Stimulated activated CD8-positive, alpha-beta memory T cell treated with anti-CD3 and anti-CD28 coated beads, Interleukin-4, amount 100 ng/mL, for 4 hours (primary cell): ENCODE measurements around the gene PDGFRB.

Experiments
- DNase-seq, 2 donors: peaks; one replicate each; pipeline ENCODE4 v3.0.0-alpha.2; 2020; ENCODE audit warnings: low read depth in 2 of 2, low spot score in 1 of 2

Gene PDGFRB

GRCh38 chr5:150155258-150156026 is at the start of gene PDGFRB:
Gene PDGFRB, minus strand, starts transcription at chr5:150155845. Its CDS starts 18,798 bp downstream, at chr5:150137047.
- peak; percentile 17 to 39 for DNase-seq

GRCh38 chr5:150204590-150204960 is 48.9 kb upstream of the PDGFRB start:
- DNase-seq: no peak

GRCh38 chr5:150203832-150204589 is 48.4 kb upstream of the PDGFRB start:
- DNase-seq: no peak

- DNase-seq: no peak
Observed at GRCh38 chr5:150202501-150202900, 46.9 kb upstream of the PDGFRB start.

- no peak for DNase-seq
Observed at GRCh38 chr5:150197476-150197875, 41.8 kb upstream of the PDGFRB start.

- no peak for DNase-seq
Observed at GRCh38 chr5:150196986-150197385, 41.3 kb upstream of the PDGFRB start.

GRCh38 chr5:150196514-150196913 is 40.9 kb upstream of the PDGFRB start:
- no peak for DNase-seq

GRCh38 chr5:150195736-150196485 is 40.3 kb upstream of the PDGFRB start:
- DNase-seq: no peak

- no peak for DNase-seq
Observed at GRCh38 chr5:150192462-150192861, 36.8 kb upstream of the PDGFRB start.

- no peak for DNase-seq
Observed at GRCh38 chr5:150190987-150191386, 35.3 kb upstream of the PDGFRB start.

GRCh38 chr5:150190503-150190979 is 34.9 kb upstream of the PDGFRB start:
- DNase-seq: no peak

GRCh38 chr5:150189728-150190502 is 34.3 kb upstream of the PDGFRB start, which contains the start of gene SLC6A7:
Gene SLC6A7, plus strand, starts transcription at chr5:150190062. Its CDS starts 266 bp downstream, at chr5:150190328.
- no peak for DNase-seq

GRCh38 chr5:150189326-150189725 is 33.7 kb upstream of the PDGFRB start:
- DNase-seq: no peak

- DNase-seq: no peak
Observed at GRCh38 chr5:150188146-150188842, 32.6 kb upstream of the PDGFRB start.

GRCh38 chr5:150186897-150187296 is 31.3 kb upstream of the PDGFRB start:
- DNase-seq: no peak

- no peak for DNase-seq
Observed at GRCh38 chr5:150186137-150186536, 30.5 kb upstream of the PDGFRB start.

- DNase-seq: no peak
Observed at GRCh38 chr5:150184990-150185912, 29.6 kb upstream of the PDGFRB start.

GRCh38 chr5:150184006-150184405 is 28.4 kb upstream of the PDGFRB start:
- no peak for DNase-seq

GRCh38 chr5:150183436-150183835 is 27.8 kb upstream of the PDGFRB start:
- DNase-seq: no peak
